GM18511 (cell line): ENCODE measurements around the gene SLC35E2B.
A peak's percentile ranks its signal among the peaks of the same experiment; 100 is the strongest.
"Not testable (repeated sequence)": the region's sequence is repeated elsewhere in the genome, so short reads cannot be mapped to it uniquely, and the experiment has no call there.

Experiments
- ATAC-seq: cut with Tn5 transposase; IDR thresholded peaks from one replicate; pipeline ENCODE4 v1.9.1; 2021; ENCODE audit warnings: mild to moderate bottlenecking, moderate library complexity; ENCODE audit not compliant: unreplicated experiment

Gene SLC35E2B

DNA sequence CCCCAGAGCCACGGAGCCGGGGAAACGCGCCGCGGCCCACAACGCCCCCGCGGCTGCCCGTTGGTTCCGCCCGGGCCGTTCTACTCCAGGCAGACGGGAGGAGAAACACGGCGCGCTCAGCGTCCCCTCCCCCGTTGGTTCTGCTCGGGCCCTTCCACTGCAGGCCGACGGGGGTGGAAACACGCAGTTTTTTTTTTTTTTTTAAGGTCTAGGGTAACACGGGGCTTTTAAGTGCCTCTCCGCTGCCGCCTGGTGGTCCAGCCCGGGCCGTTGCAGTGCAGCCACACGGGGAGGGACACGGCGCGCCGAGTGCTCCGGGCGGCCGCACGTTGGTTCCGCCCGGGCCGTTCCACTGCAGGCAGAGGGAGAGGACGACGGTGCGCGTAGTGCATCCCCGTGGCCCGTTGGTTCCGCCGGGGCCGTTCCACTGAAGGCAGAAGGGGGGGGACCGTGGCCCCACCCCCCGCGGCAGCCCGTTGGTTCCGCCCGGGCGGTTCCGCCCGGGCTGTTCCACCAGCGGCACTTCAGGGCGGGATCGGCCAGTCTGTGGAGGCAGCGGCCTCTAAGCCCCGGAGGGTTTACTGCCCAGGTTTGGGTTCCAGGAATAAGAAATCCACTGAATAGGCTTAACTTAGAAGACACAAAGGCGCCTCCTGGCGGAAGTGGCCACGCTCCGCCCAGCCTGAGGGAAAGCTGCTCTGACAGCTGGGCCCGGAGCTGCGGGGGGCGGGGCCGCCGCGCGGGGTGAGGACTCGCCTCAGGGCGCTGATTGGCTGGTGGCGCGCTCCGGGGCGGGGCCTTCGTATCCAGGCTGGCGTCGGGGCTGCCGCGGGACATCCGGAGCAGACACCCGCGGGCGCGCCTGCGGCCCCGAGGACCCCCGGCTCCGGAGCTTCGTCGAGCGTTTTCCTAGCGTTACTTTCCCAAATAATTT is at the start of gene SLC35E2B:
Gene SLC35E2B, minus strand, starts transcription at position 82 of the 934 bp plus-strand sequence. CDS start 16,096 bp downstream, outside the sequence.
- ATAC-seq, result peak; percentile 79

DNA sequence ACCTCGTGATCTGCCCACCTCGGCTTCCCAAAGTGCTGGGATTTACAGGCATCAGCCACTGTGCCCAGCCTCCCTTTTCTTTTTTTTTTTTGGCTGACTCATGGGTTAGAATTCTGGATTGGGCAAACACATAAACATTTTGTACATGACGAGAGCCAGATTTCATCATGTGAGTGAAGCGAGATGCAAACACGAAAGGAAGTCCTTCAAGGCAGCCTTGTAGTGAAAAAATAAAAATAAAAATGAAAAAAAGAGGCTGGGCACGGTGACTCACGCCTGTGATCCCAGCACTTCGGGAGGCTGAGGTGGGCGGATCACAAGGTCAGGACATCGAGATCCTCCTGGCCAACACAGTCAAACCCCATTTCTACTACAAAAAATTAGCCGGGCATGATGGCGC is 48.4 kb upstream of the SLC35E2B start:
- ATAC-seq, result not testable (repeated sequence)

DNA sequence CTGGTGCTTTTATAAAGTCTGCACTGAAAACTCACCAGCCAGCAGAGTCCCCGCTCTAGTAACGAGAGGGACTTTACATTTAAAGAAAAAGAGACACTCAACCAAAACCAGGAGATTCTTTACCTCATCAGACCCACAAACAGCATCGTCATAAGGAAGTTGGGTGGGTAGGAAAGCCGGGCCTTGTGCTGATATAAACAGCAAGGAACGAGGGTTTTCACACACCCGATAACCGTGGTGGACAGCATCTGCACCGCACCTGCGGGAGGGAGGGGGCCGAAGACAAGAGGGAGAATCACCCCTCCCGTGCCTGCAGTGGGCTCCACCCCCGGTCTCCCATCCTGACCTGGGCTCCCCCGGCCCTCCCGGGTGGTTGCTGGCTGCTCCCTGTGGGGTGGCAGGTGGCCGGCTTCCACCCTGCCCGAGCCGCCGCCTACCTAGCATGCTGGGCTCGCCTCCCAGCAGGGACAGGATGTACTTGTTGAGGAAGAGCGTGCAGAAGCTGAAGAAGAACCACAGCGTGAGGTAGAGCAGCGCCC is 46.3 kb upstream of the SLC35E2B start:
- not testable (repeated sequence) for ATAC-seq

DNA sequence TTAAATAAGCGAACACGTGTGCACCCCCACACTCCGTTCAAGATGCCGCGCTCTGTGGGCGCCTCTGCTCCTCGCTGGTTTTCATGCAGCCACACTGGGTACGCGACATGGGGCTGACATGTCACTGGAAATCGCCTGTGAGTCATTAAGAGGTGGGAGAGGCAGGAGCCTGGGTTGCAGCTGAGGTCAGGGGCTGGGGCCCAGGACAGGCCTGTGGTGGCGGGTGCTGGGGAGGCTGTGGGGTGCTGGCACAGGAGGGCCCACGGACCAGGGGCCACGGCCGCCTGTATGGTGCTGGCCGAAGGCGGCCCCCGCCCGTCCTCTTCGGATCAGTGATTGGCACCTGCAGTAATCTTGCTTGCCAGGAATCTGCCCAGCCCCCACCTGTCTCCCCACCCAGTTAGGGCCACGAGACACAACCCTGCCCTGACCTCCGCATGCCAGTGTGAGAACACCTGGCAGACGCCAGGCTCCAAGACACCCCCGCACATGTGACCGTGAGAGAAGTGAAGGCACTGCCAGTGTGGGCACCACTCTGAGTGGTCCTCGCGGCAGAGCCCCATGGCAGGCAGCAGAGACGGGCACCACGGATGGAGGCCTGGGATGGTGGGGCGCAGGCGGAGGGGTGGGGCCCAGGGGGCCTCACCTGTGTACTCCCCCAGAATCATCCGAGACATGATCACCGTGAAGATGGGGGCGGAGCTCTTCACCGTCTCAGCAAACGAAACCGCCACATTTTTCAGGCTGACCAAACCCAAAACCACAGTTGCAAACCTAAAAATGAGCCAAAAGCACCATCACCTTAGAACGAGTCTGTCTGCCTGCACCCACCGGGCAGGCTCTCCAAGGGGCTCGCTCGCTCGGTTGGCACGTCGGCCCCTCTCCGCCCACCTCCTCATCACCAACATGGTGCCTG is 45.3 kb upstream of the SLC35E2B start:
- ATAC-seq, result not testable (repeated sequence)

DNA sequence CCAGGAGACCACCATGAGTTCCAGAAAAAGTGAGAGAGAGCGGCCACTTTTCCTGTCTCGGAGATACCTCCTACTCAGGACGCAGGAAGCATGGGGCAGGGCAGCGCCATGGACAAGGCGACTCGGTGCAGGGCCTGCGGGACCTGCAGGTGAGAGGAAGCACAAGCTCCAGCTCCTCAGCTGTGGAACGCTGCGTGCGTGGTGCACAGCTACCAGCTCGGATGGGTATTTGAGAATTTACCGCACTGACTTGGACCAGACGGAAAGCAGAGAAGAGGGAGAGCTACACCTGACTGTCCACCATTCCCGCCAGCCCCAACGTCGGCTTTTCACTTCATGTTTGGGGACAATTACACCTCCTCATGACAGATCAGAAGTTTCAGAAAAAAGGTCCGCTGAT is 39.8 kb upstream of the SLC35E2B start:
- no peak for ATAC-seq

DNA sequence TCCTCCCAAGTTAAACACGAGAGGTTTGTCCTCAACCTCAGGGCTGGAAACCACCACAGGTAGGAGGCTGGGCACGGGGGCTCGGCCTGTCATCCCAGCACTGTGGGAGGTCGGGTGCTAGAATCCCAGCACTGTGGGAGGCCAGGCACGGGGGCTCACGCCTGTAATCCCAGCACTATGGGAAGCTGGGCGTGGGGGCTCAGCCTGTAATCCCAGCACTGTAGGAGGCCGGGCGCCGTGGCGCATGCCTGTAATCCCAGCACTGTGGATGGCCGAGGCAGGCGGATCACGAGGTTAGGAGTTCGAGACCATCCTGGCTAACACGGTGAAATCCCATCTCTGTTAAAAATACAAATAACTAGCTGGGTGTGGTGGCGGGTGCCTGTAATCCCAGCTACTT is 38.3 kb upstream of the SLC35E2B start:
- ATAC-seq, result no peak

DNA sequence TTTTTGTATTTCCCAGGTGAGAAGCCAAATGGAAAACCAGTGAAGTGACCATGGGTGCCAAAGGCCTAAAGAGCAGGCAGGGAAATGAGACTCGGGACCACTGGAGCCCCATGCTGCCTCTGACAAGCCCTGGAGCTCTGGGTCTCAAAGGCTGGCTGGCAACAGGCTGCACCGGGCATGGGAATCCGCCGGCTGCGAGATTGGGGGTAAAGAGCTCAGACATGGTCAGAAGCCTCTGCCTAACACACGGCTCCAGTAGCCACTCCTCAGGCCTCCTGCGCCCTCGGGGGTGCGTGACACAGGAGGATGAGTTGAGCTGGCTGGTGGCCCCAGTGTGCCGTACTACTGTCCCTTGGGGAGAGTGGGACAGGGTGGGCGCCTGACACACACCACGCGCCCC is 37.6 kb upstream of the SLC35E2B start:
- not testable (repeated sequence) for ATAC-seq

DNA sequence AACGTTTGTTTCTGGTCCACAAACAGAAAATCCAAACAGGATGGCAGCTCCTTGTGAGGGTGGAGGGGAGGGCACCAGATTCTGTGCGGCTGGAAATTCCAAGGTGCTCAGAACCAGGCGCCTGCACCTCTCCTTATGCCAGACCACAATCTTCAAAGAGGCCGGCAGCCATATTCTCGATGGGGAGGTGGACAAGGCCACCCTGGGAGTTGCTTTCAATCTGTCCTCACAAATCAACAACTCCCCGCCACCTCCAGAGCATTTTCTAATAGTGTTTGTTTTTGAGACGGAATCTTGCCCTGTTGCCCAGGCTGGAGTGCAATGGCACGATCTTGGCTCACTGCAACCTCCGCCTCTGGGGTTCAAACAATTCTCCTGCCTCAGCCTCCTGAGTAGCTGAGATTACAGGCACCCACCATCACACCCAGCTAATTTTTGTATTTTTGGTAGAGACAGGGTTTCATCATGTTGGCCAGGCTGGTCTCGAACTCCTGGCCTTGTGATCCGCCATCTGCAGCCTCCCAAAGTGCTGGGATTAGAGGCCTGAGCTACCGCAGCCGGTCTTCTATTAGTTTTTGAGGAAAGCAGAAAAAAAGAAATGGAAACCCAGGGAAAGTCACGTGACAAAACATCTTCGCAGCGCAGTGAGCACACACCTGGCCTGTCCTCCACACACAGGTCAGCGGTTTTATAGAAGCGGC is 36.7 kb upstream of the SLC35E2B start:
- ATAC-seq, result not testable (repeated sequence)

DNA sequence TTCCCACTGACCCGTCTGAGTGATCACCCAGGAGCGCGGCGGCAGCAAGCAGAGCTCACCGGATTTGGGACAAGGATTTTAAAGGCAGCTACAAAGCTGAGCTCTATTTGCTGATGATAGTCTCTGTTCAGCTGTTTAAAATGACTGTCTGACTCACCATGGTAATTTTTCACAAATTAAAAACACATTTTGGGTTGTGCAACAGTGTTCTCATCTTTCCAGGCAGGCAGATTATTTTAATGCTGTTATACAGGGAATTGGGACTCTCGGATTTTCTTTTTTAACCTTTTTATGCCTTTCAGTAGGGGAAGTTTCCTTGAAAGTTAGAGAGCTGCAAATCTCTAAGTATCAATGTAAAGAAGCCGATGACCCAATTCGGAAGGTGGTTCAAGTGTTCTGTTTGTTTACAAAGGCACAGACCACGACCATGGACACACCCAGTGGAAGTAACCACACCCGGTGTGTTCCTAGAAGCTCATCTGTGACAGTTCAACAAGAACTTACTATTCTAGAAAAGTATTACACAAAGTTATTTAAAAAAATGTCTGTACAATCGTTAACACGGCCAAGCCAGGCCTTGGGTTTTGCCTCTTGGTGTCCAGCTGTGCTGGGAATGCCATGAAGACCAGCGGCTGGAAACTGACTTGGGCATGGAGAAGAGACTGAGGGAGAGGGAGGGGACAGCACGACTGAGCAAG is 35.9 kb upstream of the SLC35E2B start:
- not testable (repeated sequence) for ATAC-seq

DNA sequence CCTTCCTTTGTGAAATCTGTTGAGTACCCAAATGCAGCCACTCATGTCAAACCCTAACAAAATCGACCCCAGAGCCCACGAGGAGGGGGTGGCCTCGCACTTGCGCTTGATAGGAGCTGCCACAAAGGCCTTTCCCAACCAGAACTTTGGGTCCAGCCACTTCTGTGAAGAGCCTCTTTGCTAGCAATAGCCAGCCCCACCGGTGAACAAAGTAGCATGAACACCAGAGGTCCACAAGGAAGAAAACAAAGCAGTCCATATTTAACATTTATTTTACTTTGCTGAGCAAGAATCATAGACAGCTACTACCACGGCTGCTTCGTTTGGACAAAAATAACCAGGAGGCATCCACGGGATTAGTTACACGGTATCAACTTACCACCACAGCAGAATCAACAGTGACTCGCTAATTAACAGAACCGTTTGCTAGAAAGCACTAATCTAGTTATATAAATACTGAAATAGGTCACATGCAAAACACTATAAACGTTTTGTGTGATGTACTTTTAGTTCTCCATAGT is 34.6 kb upstream of the SLC35E2B start:
- not testable (repeated sequence) for ATAC-seq

DNA sequence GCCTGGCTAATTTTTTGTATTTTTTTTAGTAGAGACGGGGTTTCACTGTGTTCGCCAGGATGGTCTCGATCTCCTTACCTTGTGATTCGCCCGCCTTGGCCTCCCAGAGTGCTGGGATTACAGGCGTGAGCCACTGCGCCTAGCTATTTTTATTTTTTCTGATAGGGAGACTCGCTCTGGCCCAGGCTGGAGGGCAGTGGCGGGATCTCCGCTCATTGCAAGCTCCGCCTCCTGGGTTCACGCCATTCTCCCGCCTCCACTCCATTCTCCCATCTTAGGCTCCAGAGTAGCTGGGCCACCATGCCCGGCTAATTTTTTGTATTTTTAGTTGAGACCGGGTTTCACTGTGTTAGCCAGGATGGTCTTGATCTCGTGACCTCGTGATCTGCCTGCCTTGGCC is 33.5 kb upstream of the SLC35E2B start:
- not testable (repeated sequence) for ATAC-seq

DNA sequence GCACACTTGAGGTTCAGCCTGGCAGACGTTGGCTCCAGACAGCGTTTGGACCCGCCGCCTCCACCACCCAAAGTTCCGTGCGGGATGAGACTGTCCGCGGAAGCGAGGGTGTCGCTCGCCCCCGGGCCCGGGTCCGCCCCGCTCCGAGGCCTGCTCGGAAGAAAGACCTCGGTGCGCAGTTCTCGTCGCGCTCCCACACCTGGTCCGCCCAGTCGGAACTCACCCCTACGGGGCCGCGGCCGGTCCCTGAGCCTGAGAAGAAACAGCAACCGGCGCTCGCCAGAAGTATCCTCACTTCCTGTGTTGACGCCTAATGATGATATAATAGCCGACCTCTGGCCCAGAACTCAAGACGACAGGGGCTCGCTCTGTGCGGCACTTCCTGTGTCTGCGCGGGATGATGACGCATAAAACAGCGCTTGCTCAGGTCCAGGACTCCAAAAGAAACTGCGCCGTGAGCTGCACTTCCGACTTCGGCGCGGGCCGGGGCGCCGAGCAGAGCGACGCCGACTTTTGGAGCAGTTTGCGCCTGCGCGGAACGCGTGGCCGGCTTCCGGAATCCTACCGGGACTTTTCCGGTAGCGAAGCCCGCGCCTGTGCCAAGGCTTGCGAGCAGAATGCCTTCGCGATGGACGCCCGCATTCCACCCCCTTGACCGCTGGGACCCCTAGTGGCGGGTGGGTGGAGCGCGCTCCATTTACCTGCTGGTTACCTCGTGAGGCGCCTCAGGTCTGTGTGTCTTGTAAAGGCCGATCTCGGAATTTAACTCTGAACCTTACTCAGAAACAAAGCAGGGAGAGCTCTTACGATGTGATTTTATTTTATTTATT is 31.7 kb upstream of the SLC35E2B start, which contains the start of gene CDK11A:
Gene CDK11A, minus strand, starts transcription at position 323 of the 830 bp plus-strand sequence. CDS start 1,539 bp downstream, outside the sequence.
- peak; percentile 94 for ATAC-seq

DNA sequence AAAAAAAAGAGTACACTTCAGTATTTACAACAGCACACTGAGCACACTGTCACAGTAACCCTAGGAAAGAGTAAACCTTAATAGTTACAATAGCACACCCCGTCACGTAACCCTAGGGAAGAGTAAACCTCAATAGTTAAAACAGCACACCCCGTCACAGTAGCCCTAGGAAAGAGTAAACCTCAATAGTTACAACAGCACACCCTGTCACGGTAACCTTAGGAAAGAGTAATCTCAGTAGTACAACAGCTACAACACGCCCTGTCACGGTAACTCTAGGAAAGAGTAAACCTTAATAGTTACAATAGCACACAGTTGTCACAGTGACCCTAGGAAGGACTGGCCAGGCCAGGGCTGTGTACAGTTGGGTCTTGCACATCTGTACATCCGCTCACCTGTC is 28.6 kb upstream of the SLC35E2B start:
- ATAC-seq, result no peak

DNA sequence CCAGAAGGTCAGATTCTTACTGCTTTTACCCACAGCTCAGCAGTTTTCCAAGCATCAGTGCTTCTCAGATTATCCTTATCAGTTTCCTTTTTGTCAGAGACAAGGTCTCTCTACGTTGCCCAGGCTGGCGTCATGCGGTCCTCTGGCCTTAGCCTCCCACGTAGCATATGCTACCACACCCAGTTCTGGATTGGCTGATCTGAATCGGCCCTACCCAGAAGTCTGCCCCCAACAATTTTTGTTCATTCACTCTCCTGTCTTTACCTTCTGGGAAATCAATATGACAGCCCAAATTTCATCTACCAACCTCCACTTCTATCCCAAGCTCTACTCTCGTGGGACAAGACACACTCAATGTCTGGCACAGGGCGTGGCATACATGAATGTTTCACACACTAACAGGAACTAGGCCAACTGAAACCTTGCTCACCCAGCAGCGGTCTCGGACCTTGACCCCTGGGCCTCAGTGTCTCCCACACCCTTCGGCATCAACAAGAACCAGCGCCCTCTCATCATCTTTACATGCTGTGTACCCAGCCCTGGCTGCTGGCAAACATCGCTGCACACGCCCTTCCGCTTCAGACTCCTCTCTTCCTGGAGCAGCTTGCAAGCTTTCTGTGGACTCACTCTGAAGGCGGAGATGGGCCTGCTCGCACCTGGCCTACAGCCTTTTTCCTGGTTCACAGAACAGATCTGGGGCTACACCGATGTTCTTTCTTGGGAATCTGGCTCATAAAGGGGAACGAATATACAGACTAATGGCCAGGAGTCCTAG is 22.7 kb upstream of the SLC35E2B start:
- not testable (repeated sequence) for ATAC-seq

DNA sequence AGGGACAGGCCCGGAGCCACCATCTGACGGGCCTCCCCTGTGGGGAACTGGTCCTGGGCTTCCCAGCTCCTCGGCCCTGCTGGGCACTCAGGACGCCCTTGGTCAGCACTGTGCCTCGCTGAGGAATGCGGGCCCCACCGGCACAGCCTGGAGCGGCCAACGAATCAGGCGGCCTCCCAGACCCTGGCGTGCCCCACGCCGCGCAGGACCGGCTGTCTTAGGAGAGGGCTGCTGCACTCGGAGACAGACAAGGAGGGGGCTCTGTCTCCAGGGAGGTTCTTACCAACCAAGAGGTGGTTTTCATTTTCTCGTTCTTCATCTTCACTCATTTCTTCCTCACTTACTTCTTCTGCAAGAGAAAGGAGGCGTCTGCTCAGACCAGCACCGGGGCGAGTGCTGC is 15.3 kb upstream of the SLC35E2B start:
- not testable (repeated sequence) for ATAC-seq

DNA sequence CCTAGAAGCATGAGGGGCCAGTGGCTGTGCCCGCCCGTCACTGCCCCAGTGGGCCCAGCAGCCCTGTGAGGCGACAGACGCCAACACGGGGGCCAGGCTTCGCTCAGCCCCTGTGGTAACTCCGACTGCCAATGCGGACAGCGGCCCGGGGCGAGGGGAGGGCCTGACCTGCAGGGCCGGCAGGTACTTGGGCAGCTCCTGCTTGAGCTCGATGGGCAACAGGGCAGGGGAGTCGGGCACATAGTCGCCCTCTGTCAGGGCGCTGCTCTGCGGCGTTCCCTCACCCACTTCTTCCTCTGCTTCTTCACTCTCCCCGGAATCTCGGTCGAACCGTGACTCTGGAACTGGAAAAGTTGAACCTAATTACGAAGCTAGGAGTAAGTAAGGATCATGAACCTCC is 14.6 kb upstream of the SLC35E2B start:
- ATAC-seq, result not testable (repeated sequence)

DNA sequence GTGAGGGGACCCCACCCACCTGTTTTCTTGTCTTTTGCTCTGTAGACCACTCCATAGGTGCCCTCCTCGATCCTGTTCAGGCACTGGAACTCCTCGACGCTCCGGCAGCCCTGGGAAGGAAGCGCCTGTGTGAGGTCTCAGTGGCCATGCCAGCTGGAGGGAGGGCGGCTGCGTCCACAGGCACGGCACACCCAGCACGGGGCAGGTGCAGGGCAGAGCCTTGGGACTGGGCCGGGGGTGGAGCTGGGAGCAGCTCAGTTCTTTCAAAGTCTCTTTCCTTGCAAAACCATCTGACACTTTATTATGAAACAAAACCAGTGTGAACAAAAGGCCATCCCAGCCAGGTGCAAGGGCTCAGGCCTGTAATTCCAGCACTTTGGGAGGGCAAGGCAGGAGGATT is 13.0 kb upstream of the SLC35E2B start:
- not testable (repeated sequence) for ATAC-seq
